ENCODE results near the gene OR5J2. TPM values are rescaled to one million over a fixed set of nuclear protein-coding genes. Genes with fewer than 3 reads are reported as not detected.
"Not testable (repeated sequence)": the region's sequence is repeated elsewhere in the genome, so short reads cannot be mapped to it uniquely, and the experiment has no call there.

The OR5J2 gene
- total RNA-seq (not detected), polyA plus RNA-seq (not detected)
- long read RNA-seq, donor 1 = 0 reads
- long read RNA-seq, donor 2 = 0 reads
- long read RNA-seq, donor 3 = 0 reads
- long read RNA-seq, donor 4 = 0 reads
- long read RNA-seq, donor 5 = 0 reads

- WGBS, 2 donors = 74 to 82% methylated on average over 1 of the region's 1 CpG
- H3K27ac ChIP-seq (ENCODE audit: low read depth in 1 of 2, low read length in 1 of 2) = no peak within 1 kb of the TSS
- no peak within 1 kb of the TSS for H3K4me3 ChIP-seq
- TF ChIP-seq CTCF (IDR thresholded peaks at IDR 0.05; ENCODE audit: control extremely low read depth, extremely low read depth) = no peak
- no peak for DNase-seq
- H3K9me3 ChIP-seq (ENCODE audit: control insufficient read depth in 4 of 4, insufficient read depth in 3 of 4, low read length in 3 of 4) = peaks cover 0 to 5% (median 4%) of the 10 kb centered on the region in 4 donors
- ATAC-seq (ENCODE audit: insufficient read depth, low FRiP score) = no peak
- no peaks in the 10 kb centered on the region for H3K36me3 ChIP-seq (ENCODE audit: control insufficient read depth in 4 of 4, insufficient read depth in 4 of 4, low read length in 4 of 4)
- H3K9ac ChIP-seq (ENCODE audit: insufficient read depth in 1 of 2, low read length in 2 of 2) = no peak within 1 kb of the TSS
- no peaks in the 10 kb centered on the region for H3K27me3 ChIP-seq (ENCODE audit: control insufficient read depth in 3 of 3, insufficient read depth in 3 of 3, low read length in 2 of 3)
- H3K4me1 ChIP-seq (ENCODE audit: control insufficient read depth in 5 of 5, insufficient read depth in 5 of 5, low read length in 5 of 5) = no peaks in the 10 kb centered on the region
Measured at GRCh38 chr11:56176318-56176717, at the start of gene OR5J2. Gene OR5J2, plus strand, starts transcription at chr11:56176618. Its CDS starts 0 bp downstream, at chr11:56176618.

- peaks cover 0 to 1% (median 0%) of the 10 kb centered on the region in 4 donors for H3K9me3 ChIP-seq (ENCODE audit: control insufficient read depth in 4 of 4, insufficient read depth in 3 of 4, low read length in 3 of 4)
- H3K27ac ChIP-seq (ENCODE audit: low read depth in 1 of 2, low read length in 1 of 2) = no peak within 1 kb of the TSS
- DNase-seq (no peak), ATAC-seq (ENCODE audit: insufficient read depth, low FRiP score) (no peak)
- H3K27me3 ChIP-seq (ENCODE audit: control insufficient read depth in 3 of 3, insufficient read depth in 3 of 3, low read length in 2 of 3) = no peaks in the 10 kb centered on the region
- H3K4me1 ChIP-seq (ENCODE audit: control insufficient read depth in 5 of 5, insufficient read depth in 5 of 5, low read length in 5 of 5) = no peaks in the 10 kb centered on the region
- H3K4me3 ChIP-seq = no peak within 1 kb of the TSS
- H3K36me3 ChIP-seq (ENCODE audit: control insufficient read depth in 4 of 4, insufficient read depth in 4 of 4, low read length in 4 of 4) = no peaks in the 10 kb centered on the region
- no peak for TF ChIP-seq CTCF (IDR thresholded peaks at IDR 0.05; ENCODE audit: control extremely low read depth, extremely low read depth)
- no peak within 1 kb of the TSS for H3K9ac ChIP-seq (ENCODE audit: insufficient read depth in 1 of 2, low read length in 2 of 2)
Measured at GRCh38 chr11:56140151-56140661, 36.2 kb upstream of the OR5J2 start, which contains the start of gene OR8J3. Gene OR8J3, minus strand, starts transcription at chr11:56140201. Its CDS starts 2,483 bp downstream, at chr11:56137718.

DNA sequence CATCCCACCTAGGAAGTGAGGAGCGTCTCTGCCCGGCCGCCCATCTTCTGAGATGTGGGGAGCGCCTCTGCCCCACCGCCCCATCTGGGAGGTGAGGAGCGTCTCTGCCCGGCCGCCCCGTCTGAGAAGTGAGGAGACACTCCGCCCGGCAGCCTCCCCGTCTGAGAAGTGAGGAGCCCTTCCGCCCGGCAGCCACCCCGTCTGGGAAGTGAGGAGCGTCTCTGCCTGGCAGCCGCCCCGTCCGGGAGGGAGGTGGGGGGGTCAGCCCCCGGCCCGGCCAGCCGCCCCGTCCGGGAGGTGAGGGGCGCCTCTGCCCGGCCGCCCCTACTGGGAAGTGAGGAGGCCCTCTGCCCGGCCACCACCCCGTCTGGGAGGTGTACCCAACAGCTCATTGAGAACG lies 32.7 kb upstream of the OR5J2 start:
- H3K9me3 ChIP-seq (ENCODE audit: control insufficient read depth in 4 of 4, insufficient read depth in 3 of 4, low read length in 3 of 4); ATAC-seq (ENCODE audit: insufficient read depth, low FRiP score); H3K27ac ChIP-seq (ENCODE audit: low read depth in 1 of 2, low read length in 1 of 2); H3K36me3 ChIP-seq (ENCODE audit: control insufficient read depth in 4 of 4, insufficient read depth in 4 of 4, low read length in 4 of 4); H3K4me1 ChIP-seq (ENCODE audit: control insufficient read depth in 5 of 5, insufficient read depth in 5 of 5, low read length in 5 of 5); H3K27me3 ChIP-seq (ENCODE audit: control insufficient read depth in 3 of 3, insufficient read depth in 3 of 3, low read length in 2 of 3); H3K4me3 ChIP-seq; H3K9ac ChIP-seq (ENCODE audit: insufficient read depth in 1 of 2, low read length in 2 of 2); DNase-seq: not testable (repeated sequence)
- 91 to 92% methylated on average over 26 to 30 of the region's 30 CpGs for WGBS, 2 donors

DNA sequence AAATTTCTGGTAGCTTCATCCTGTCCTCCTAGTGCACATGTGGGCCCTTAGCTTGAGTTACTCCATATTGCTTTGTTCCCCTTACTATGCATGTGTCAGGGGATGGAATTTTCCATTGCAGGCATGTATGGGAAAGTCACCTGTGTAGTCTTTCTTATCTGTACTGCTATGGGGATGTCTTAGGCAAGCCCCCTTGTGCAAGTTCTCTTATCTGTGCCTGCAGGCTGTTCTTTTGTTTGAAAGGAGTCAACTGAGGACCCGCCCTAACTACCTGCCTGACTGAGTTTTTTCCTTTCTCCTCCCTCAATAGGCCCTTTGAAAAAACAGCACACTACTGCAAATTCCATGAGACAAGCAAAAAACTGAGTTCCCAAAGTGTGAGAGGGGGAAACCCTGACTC lies 25.0 kb upstream of the OR5J2 start:
- no peaks in the 10 kb centered on the region for H3K27me3 ChIP-seq (ENCODE audit: control insufficient read depth in 3 of 3, insufficient read depth in 3 of 3, low read length in 2 of 3)
- TF ChIP-seq CTCF (IDR thresholded peaks at IDR 0.05; ENCODE audit: control extremely low read depth, extremely low read depth) = no peak
- peaks cover 0 to 19% (median 6%) of the 10 kb centered on the region in 4 donors for H3K9me3 ChIP-seq (ENCODE audit: control insufficient read depth in 4 of 4, insufficient read depth in 3 of 4, low read length in 3 of 4)
- DNase-seq (no peak), ATAC-seq (ENCODE audit: insufficient read depth, low FRiP score) (no peak)
- no peak overlapping the region for H3K27ac ChIP-seq (ENCODE audit: low read depth in 1 of 2, low read length in 1 of 2)
- H3K36me3 ChIP-seq (ENCODE audit: control insufficient read depth in 4 of 4, insufficient read depth in 4 of 4, low read length in 4 of 4) = no peaks in the 10 kb centered on the region
- no peak overlapping the region for H3K4me3 ChIP-seq
- no peaks in the 10 kb centered on the region for H3K4me1 ChIP-seq (ENCODE audit: control insufficient read depth in 5 of 5, insufficient read depth in 5 of 5, low read length in 5 of 5)
- H3K9ac ChIP-seq (ENCODE audit: insufficient read depth in 1 of 2, low read length in 2 of 2) = no peak overlapping the region
- 63 to 90% methylated on average over 1 of the region's 1 CpG for WGBS, 2 donors

Measured in lung (tissue), 16 donors.